H9 (cell line): Measurements from ENCODE around the gene SDHA. TPM values are rescaled to one million over a fixed set of nuclear protein-coding genes. Genes with fewer than 3 reads are reported as not detected.

Source experiments
- DNase-seq: peaks from one replicate; pipeline ENCODE4 v3.0.0-alpha.2; 2017
- H2AFZ ChIP-seq: one replicate; pipeline ENCODE4 v1.6.1; 2013; ENCODE audit warnings: mild to moderate bottlenecking, low read length, control low read depth, moderate library complexity
- H2AK5ac ChIP-seq: 2 replicates; pipeline ENCODE4 v1.6.1; 2013; ENCODE audit warnings: low read length, control low read depth, mixed read lengths; ENCODE audit not compliant: insufficient read length
- H2BK120ac ChIP-seq: one replicate; pipeline ENCODE4 v1.6.1; 2013; ENCODE audit warnings: low read depth, mild to moderate bottlenecking, low read length, control low read depth, inconsistent platforms; ENCODE audit not compliant: poor library complexity, severe bottlenecking
- H2BK12ac ChIP-seq: 2 replicates; pipeline ENCODE4 v1.6.1; 2013; ENCODE audit warnings: low read length, control low read depth, mixed read lengths, low read depth; ENCODE audit not compliant: insufficient read length
- H2BK15ac ChIP-seq: 2 replicates; pipeline ENCODE4 v1.6.1; 2013; ENCODE audit warnings: low read depth, low read length, control low read depth
- H2BK20ac ChIP-seq: one replicate; pipeline ENCODE4 v1.6.1; 2013; ENCODE audit warnings: low read depth, mild to moderate bottlenecking, low read length, control low read depth, inconsistent platforms; ENCODE audit not compliant: poor library complexity, severe bottlenecking
- H2BK5ac ChIP-seq: 2 replicates; pipeline ENCODE4 v1.6.1; 2013; ENCODE audit warnings: low read length, control low read depth, mixed read lengths; ENCODE audit not compliant: insufficient read length
- H3K14ac ChIP-seq: 2 replicates; pipeline ENCODE4 v1.6.1; 2013; ENCODE audit warnings: low read length, control low read depth; ENCODE audit not compliant: insufficient read depth
- H3K18ac ChIP-seq: 2 replicates; pipeline ENCODE4 v1.6.1; 2013; ENCODE audit warnings: low read depth, mild to moderate bottlenecking, mixed read lengths, low read length, control low read depth; ENCODE audit not compliant: insufficient read length
- H3K23ac ChIP-seq: 2 replicates; pipeline ENCODE4 v1.6.1; 2013; ENCODE audit warnings: low read length, control low read depth, mixed read lengths, low read depth; ENCODE audit not compliant: insufficient read length
- H3K23me2 ChIP-seq: 2 replicates; pipeline ENCODE4 v1.6.1; 2013; ENCODE audit warnings: low read depth, mild to moderate bottlenecking, mixed read lengths, low read length, control low read depth; ENCODE audit not compliant: insufficient read length, poor library complexity, severe bottlenecking
- H3K27ac ChIP-seq: 2 replicates; pipeline ENCODE4 v1.5.1; 2013; ENCODE audit warnings: low read length, control low read depth, mixed read lengths, low read depth; ENCODE audit not compliant: insufficient read length
- H3K27me3 ChIP-seq: 2 replicates; pipeline ENCODE4 v1.6.1; 2013; ENCODE audit warnings: low read length, control low read depth, inconsistent platforms; ENCODE audit not compliant: insufficient read depth
- H3K4ac ChIP-seq: 2 replicates; pipeline ENCODE4 v1.6.1; 2013; ENCODE audit warnings: low read depth, mild to moderate bottlenecking, control low read depth, inconsistent platforms, low read length, moderate library complexity
- H3K4me1 ChIP-seq: 2 replicates; pipeline ENCODE4 v1.6.1; 2013; ENCODE audit warnings: low read length, control low read depth, inconsistent platforms; ENCODE audit not compliant: insufficient read depth
- H3K4me2 ChIP-seq: 2 replicates; pipeline ENCODE4 v1.6.1; 2013; ENCODE audit warnings: low read length, control low read depth, mixed read lengths; ENCODE audit not compliant: insufficient read length, insufficient read depth
- H3K56ac ChIP-seq: 2 replicates; pipeline ENCODE4 v1.6.1; 2013; ENCODE audit warnings: low read depth, mild to moderate bottlenecking, mixed read lengths, low read length, control low read depth; ENCODE audit not compliant: insufficient read length
- H3K79me1 ChIP-seq: 2 replicates; pipeline ENCODE4 v1.6.1; 2013; ENCODE audit warnings: low read depth, mild to moderate bottlenecking, moderate library complexity, low read length, control low read depth, inconsistent platforms; ENCODE audit not compliant: insufficient read depth, poor library complexity, severe bottlenecking
- H3K79me2 ChIP-seq: 2 replicates; pipeline ENCODE4 v1.6.1; 2013; ENCODE audit warnings: low read length, control low read depth, inconsistent platforms; ENCODE audit not compliant: insufficient read depth
- H3K9ac ChIP-seq: 2 replicates; pipeline ENCODE4 v1.6.1; 2013; ENCODE audit warnings: low read length, control low read depth, mixed read lengths; ENCODE audit not compliant: insufficient read length; ENCODE audit errors: extremely low read depth
- H3K9me3 ChIP-seq: one replicate; pipeline ENCODE4 v1.6.1; 2013; ENCODE audit warnings: low read depth, low read length, inconsistent platforms; ENCODE audit not compliant: control insufficient read depth
- H3T11ph ChIP-seq: one replicate; pipeline ENCODE4 v1.6.1; 2013; ENCODE audit warnings: mild to moderate bottlenecking, low read length, control low read depth, inconsistent platforms
- H4K20me1 ChIP-seq: one replicate; pipeline ENCODE4 v1.6.1; 2013; ENCODE audit not compliant: control insufficient read depth, insufficient read length, insufficient read depth
- H4K5ac ChIP-seq: 2 replicates; pipeline ENCODE4 v1.6.1; 2013; ENCODE audit warnings: low read depth, mild to moderate bottlenecking, mixed read lengths, low read length, control low read depth; ENCODE audit not compliant: insufficient read length
- H4K8ac ChIP-seq: replicated peaks from 2 replicates; pipeline ENCODE4 v1.6.1; 2013; ENCODE audit warnings: low read length, control low read depth, mixed read lengths, low read depth; ENCODE audit not compliant: insufficient read length
- H4K91ac ChIP-seq: 2 replicates; pipeline ENCODE4 v1.6.1; 2013; ENCODE audit warnings: low read depth, mild to moderate bottlenecking, moderate library complexity, mixed read lengths, low read length, control low read depth; ENCODE audit not compliant: insufficient read length
- H3K27ac Mint-ChIP-seq, 3 experiments: 2 replicates in 2 of 3; 3 replicates in 1 of 3; pipeline ENCODE4 v1.8.0; 2020 to 2021; ENCODE audit warnings: mixed read lengths in 3 of 3, mild to moderate bottlenecking in 1 of 3, moderate library complexity in 1 of 3
- H3K27me3 Mint-ChIP-seq: 2 replicates; pipeline ENCODE4 v1.8.0; 2021; ENCODE audit warnings: low read depth, mild to moderate bottlenecking, moderate library complexity, mixed read lengths
- H3K36me3 Mint-ChIP-seq, 3 experiments: 2 replicates in 2 of 3; 3 replicates in 1 of 3; pipeline ENCODE4 v1.8.0; 2020 to 2021; ENCODE audit warnings: low read depth in 3 of 3, mixed read lengths in 3 of 3; ENCODE audit not compliant: insufficient read depth in 1 of 3
- H3K4me1 Mint-ChIP-seq, 2 experiments: 2 replicates each; pipeline ENCODE4 v1.8.0; 2020; ENCODE audit warnings: mixed read lengths in 2 of 2
- H3K4me3 Mint-ChIP-seq, 2 experiments: 2 replicates in 1 of 2; 3 replicates in 1 of 2; pipeline ENCODE4 v1.8.0; 2020 to 2021; ENCODE audit warnings: mild to moderate bottlenecking in 2 of 2, mixed read lengths in 2 of 2, moderate library complexity in 1 of 2
- H3K9me3 Mint-ChIP-seq, 2 experiments: 2 replicates in 1 of 2; 3 replicates in 1 of 2; pipeline ENCODE4 v1.8.0; 2020; ENCODE audit warnings: mild to moderate bottlenecking in 2 of 2, mixed read lengths in 2 of 2, moderate library complexity in 1 of 2
- CTCF ChIP-seq: fragments of 200-600 bp; sonication (generic); conservative IDR thresholded peaks from 3 replicates; pipeline ENCODE4 v1.8.0; 2021; ENCODE audit warnings: antibody characterized with exemption, mild to moderate bottlenecking
- WGBS: extraction: QIAGEN DNeasy Blood & Tissue Kit; methylation state at CpG from one replicate; pipeline ENCODE4 v1.1.7; 2013; ENCODE audit warnings: missing lambda C conversion rate, low lambda C conversion rate, mixed read lengths; ENCODE audit not compliant: insufficient read length; ENCODE audit errors: extremely low coverage; 5-methylcytosine and 5-hydroxymethylcytosine counted together
- total RNA-seq: library from RNA; stranded (reverse); gene quantifications from 2 replicates; pipeline ENCODE4 v1.2.1, GENCODE V29; 2021

The SDHA gene
- total RNA-seq, 1 experiment from 2014 or later = 84.8 TPM

GRCh38 chr5:181160-181559 is 37.0 kb upstream of the SDHA start:
- H3K27me3 Mint-ChIP-seq = no peaks in the 10 kb centered on the region; the same call in 1 of the 2 replicates
- H2BK20ac ChIP-seq = no peak overlapping the region
- no peaks in the 10 kb centered on the region for H3K27me3 ChIP-seq
- H2AFZ ChIP-seq = no peak overlapping the region
- no peak overlapping the region for H3K9ac ChIP-seq
- peaks cover 8 to 54% (median 53%) of the 10 kb centered on the region in 3 experiments for H3K36me3 Mint-ChIP-seq
- no peaks in the 10 kb centered on the region for H4K20me1 ChIP-seq
- H3K27ac Mint-ChIP-seq = no peak overlapping the region
- no peak overlapping the region for H2BK5ac ChIP-seq
- H3K4me2 ChIP-seq = no peak overlapping the region
- H4K91ac ChIP-seq = no peak overlapping the region
- no peak for TF ChIP-seq CTCF
- H2AK5ac ChIP-seq = no peak overlapping the region
- H3K27ac ChIP-seq = no peak overlapping the region
- H3K18ac ChIP-seq = no peak overlapping the region
- no peak overlapping the region for H3K14ac ChIP-seq
- no peak overlapping the region for H4K8ac ChIP-seq
- no peaks in the 10 kb centered on the region for H3K79me2 ChIP-seq
- no peak overlapping the region for H2BK12ac ChIP-seq
- WGBS = no CpG with 5 or more reads among the region's 9 CpGs
- H3T11ph ChIP-seq = no peak overlapping the region
- H3K23ac ChIP-seq = no peak overlapping the region
- no peak overlapping the region for H4K5ac ChIP-seq
- no peak overlapping the region for H3K56ac ChIP-seq
- H2BK120ac ChIP-seq = no peak overlapping the region
- no peaks in the 10 kb centered on the region; the same call in 1 of the 2 replicates for H3K4me1 ChIP-seq
- peaks cover 7 to 9% of the 10 kb centered on the region in 2 experiments for H3K4me1 Mint-ChIP-seq
- H3K4ac ChIP-seq = no peak overlapping the region
- no peaks in the 10 kb centered on the region for H3K23me2 ChIP-seq
- H3K79me1 ChIP-seq = no peaks in the 10 kb centered on the region
- no peak overlapping the region for H3K4me3 Mint-ChIP-seq
- no peak overlapping the region for H2BK15ac ChIP-seq
- no peak for DNase-seq
- no peaks in the 10 kb centered on the region for H3K9me3 Mint-ChIP-seq
- H3K9me3 ChIP-seq = no peaks in the 10 kb centered on the region
